Activated CD4-positive, alpha-beta T cell treated with anti-CD3 and anti-CD28 coated beads, Interleukin-2, amount 50 U/mL, for 16 hours (primary cell): ENCODE results near the gene CHST8.
"Not testable (repeated sequence)": the region's sequence is repeated elsewhere in the genome, so short reads cannot be mapped to it uniquely, and the experiment has no call there.

ENCODE experiments used
- DNase-seq: peaks from one replicate; pipeline ENCODE4 v3.0.0-alpha.2; 2020

Gene CHST8

DNA sequence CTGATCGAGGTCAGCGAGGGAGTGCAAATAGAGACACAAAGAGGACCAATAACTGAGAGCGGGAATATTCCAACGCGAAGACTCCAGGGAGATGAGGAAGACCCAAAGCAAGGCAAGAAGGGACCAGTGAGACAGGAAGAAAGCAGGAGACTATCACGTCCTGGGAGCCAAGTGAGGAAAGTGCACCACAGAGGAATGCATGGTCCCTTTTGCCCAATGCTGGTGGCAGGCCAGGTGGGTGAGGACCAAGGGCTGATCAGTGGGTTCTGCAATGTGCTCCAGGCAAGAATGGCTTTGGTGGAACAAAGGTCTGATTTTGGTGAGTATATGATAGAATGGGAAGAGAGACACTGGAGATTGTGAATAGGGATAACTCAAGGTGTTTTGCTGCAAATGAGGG is 25.4 kb downstream of the CHST8 start:
- no peak for DNase-seq

DNA sequence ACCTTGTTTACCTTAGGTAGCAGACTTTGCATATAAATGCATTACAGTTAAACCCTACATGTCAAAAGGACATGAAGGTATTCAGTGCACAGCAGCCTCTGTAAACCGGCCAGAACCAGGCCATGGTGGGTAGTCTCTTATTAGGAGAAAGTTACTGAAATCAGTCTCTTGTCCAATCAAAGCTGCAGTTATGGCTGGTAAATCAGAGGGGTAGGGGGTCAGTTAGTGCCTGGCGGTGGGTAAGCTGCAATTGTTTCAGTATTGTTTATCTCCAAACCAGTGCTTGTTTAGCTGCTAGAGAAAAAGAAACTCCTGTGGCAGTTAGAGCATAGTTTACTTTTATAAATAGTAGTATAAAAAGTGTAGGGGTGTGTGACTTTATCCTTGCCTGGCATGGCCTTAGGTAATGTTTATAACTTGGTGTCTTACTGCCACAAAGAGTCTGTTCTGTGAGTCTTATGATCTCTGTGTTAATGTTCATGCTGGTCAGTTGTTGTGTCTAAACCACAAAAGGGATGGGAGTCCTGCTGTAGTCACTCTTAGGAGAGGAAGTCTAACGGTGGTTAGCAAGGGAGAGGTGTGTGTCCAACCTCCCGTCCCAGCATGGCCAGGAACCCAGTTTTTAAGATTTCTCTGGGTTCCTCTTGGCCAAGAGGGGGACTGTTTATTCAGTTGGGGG is 28.0 kb downstream of the CHST8 start:
- no peak for DNase-seq

DNA sequence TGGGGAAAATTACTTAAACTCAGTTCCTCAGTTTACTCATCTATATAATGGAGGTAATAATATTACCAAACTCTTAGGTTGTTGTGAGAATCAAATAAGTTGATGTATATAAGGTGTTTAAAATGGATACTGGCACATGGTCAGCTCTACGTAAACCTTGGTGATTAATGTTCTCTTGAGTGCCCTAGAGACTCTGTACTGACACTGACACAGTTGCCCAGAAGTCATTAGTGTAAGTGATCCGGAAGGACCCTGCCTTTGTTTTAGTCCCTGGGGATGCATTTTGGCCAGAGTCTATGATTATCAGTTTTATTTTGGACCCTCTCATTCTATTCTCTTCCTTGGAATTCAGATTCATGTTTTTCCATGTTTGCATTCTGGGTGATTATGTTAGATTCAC is 31.9 kb downstream of the CHST8 start:
- DNase-seq: no peak

DNA sequence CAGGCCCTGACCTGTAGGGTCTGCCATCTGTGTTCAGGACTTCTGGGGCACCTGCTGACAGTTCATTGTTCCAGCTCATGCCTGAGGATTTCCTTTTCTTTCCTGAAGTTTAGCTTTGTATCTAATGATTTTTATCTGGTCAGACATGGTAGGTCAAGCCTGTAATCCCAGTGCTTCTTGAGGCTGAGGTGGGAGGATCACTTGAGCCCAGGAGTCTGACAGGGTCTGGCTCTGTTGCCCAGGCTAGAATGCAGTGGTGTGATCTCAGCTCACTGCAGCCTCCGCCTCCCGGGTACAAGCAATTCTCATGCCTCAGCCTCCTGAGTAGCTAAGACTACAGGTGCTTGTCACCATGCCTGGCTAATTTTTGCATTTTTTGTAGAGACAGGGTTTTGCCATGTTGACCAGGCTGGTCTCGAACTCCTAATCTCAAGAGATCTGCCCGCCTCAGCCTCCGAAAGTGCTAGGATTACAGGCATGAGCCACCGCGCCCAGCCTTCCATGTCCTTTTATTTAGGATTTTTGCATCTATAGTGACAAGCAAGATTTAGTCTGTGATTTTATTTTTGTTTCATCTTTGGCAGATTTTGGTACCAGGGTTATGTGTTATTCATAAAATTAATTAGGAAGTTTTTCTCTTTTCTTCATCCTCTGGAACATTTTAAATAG is 33.2 kb downstream of the CHST8 start:
- no peak for DNase-seq

DNA sequence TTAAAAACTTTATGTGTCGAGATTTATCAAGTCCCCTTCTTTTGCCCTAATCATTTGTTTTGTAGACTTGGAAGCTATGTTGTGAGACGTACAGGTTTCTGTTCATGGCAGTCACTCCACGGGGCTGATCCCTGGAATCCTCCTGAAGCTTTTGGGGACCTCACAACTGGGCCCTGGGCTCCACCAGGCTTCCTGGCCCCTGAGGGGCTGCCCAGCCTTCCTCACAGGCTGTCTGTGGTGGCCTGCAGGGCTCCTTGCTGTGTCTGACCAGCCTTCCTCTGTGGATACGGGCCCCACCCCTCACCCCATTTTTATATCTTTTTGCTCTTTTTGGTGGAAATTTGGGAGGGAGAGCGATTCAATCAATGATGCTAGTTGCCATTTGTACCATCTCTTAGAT is 38.1 kb downstream of the CHST8 start:
- DNase-seq: no peak

DNA sequence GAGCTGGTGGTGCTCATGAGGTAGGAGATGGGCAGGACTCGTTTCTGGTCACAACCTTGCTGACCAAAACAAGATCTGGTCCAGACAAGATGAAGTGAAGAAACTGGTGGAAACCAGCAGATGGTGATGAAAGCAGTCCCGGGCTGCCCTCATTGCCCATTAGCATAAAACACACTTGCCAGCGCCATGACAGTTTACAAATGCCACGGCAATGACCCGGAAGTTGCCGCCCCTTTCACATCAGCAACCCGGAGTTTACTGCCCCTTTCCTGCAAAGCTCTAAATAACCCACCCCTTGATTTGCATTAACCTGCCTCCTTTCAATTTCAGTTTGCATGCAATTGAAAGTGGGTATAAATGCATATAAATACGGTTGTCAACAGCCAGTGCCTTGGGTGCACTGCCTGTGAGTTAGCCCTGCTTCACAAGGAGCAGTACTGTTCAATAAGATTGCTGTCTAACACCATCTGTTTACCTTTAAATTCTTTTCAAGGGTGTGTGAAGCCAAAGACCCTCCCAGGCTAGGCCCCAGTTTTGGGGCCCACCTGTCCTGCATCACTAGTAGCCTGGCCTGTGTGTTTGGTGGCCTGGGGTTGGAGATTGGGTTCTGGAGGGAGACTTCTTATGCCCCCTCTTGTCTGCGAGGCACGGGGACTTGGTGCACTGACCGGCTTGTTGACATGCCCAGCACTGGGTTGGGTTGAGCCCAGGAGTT is 38.8 kb downstream of the CHST8 start:
- no peak for DNase-seq

DNA sequence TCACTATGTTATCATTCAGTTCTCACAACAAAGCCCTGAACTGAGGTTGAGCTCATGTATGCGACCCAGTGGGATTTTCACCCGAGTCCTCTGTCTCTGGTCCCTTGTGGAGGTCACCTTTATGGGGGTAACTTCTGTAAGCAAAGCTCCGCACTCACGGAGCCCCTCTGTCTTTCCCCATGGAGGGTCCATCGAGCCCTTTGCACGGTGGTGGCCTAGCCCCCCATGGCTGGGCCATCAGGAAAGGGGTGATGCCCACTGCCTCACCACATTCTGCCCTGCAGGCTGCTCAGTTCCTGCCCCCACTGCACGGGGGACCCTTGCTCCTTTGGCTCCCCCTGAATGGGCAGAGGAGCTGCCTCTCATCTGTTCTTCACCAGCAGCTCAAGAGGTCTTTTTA is 39.6 kb downstream of the CHST8 start:
- DNase-seq: no peak

DNA sequence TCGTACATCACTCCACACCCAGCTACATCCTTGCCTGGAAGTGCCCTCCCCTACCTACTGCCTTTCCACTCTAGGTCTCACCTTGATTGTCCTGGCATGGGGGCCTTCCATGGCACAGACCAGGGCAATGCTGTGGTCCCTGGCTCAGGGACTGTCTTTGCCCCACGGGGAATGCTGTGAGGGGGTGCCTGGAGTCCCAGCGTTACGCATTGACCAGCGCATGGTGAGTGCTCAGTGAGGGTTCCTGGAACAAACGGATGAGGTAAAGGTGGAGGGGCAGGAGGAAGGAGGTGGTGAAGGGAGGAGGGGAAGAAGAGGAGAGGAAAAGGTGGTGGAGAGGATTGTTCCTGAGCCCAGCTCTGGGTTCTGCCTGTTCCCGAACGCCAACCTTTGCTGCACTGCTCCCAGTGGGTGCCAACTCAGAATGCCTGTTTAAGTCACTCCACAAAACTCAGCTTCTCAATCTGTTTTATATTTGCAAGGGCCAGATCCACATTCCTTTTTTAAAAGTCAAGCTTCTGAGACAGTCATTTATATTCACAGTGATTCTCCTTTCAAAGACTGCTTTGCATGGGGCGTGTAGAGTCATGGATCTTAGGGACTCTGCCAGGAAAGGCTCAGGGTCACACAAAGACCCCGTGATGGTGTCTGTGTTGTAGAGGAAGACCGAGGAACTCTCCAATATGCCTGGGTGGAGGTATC is 40.8 kb downstream of the CHST8 start:
- DNase-seq: no peak

DNA sequence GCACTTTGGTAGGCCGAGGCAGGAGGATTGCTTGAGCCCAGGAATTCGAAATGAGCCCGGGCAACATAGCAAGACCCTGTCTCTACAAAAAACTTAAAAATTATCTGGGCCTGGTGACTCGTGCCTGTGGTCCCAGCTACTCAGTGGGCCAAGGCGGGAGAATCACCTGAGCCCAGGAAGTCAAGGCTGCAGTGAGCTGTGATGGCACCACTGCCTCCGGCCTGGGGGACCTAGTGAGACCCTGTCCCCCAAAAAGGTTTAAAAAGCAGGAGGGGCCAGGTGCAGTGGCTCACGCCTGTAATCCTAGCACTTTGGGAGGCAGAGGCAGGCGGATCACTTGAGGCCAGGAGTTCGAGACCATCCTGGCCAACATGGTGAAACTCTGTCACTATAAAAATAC is 41.6 kb downstream of the CHST8 start:
- DNase-seq: not testable (repeated sequence)

DNA sequence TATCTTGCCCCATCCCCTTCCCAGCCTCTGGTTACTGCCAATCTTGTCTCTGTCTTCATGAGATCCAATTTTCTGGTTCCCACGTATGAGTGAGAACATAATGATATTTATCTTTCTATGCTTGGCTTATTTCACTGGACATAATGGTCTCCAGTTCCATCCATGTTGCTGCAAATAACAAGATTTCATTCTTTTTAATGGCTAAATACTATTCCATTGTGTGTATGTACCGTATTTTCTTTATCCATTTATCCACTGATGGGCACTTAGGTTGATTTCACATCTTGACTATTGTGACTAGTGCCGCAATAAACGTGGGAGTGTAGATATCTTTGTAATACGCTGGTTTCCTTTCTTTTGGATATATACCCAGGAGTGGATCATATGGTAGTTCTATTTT is 43.0 kb downstream of the CHST8 start:
- DNase-seq: no peak

DNA sequence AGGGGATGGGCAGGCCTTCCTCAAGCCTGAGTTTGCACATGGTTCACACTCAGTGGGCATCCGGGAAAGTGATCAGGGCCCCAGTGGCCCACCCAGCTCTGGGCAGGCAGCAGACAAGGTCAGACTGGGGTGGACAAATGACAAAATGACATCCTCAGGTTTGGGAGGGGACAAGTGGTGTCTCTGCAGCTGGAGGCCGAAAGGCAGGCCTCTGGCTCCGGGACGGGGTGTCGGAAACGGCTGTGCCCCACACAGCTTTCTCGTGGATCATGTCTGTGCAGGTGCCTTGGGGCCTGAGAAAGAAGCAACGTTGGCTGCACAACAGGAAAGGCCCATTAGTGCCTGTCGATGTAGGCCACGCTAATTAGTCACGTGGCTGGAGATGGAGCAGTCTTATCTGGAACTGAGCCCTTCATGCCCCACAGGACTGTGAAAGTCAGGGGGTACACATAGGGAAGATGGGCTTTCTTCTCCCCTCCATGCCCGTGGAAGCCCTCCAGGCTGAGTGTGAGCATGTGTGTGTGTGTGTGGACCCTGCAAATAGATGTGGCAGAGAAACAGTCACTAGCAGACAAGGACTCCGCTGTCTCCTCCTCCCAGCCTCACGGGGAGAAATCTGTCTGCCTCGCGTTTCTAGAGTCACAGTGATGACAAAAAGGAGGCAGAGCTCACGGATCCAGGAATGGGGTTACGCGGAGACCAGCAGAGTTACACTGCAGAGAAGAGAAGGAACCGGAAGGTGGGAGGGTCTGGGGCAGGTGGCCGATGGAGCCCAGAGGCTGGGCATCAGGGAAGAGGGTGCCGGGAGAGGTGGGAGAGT is 44.2 kb downstream of the CHST8 start:
- no peak for DNase-seq

DNA sequence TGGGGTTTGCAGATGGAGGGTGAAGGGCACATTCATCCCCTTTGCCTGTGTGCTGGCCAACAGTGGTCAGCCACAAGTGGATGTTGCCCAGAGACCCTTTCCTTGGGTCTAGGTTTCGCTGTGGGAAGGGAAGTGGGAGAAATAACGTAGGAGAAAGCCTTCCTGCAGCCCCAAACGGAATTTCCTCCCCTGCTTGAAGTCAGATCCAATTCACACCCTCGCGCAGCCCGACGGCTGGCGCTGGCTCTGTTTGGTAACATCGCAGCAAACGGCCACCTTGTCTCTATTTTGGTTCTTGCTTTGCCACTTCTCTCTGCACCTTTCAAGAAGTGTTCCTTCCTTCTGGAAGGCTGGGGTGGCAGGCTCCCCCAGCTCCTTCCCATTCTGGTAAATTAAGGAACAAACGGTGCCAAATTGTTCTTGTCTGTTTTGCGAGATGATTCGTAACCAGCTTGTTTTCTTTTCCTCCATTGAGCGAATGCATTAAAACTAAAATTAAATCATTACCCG is 45.4 kb downstream of the CHST8 start:
- DNase-seq: no peak

DNA sequence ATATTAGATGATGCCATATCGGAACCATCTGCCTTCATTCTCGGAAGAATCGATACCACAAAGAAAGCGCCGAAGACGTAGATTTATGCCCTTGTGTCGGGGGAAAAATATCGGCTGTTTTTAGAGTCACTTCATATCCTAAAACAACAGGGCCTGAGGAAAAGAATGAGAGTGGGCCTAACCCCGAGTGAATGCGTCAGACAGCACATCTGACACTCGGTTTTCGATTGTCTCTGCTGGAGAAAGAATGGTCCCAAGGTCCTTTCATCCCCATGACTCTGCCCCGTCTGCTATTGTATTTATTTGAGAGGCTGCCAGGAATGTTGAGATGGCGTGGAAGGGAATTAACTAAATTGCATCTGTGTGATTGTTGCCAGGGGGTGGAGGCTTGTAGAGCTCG is 46.1 kb downstream of the CHST8 start:
- no peak for DNase-seq

DNA sequence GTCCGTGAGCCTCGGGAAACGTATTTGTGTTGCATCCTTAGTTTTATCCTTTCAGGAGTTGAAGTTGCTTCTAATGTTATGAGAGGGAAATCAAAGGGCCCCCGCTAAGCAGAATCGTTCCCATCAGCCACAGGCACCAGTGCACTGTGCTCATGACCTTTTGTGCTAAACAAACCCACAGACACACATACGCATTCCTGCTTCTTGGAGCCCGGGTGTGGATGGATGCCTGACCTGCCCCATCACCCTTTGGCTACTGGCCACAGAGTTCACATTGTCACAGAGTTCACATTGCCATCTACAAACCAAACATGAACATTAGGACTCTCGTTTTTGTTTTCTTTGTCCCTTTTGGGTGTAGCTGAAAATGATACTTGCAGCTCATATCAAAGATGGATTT is 47.2 kb downstream of the CHST8 start:
- no peak for DNase-seq

DNA sequence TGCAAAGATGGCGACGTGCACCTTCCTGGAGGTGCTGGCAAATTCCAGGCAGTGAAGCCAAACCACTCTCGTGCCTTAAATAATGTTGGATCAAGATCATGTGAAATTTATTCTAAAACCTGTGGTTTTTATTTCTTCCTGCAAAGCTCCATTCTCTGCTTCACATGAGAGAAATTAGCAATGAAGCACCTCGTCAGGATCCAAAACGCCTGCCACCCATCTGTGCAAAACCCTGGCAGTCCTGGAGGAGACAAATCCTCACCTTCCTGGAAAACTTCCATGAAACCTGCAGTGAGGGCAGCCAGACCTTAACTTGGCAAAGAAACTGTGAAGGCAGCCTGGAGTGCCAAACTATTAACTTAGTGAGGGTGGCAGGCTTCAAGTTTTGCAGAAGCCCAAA is 47.6 kb downstream of the CHST8 start:
- DNase-seq: no peak

DNA sequence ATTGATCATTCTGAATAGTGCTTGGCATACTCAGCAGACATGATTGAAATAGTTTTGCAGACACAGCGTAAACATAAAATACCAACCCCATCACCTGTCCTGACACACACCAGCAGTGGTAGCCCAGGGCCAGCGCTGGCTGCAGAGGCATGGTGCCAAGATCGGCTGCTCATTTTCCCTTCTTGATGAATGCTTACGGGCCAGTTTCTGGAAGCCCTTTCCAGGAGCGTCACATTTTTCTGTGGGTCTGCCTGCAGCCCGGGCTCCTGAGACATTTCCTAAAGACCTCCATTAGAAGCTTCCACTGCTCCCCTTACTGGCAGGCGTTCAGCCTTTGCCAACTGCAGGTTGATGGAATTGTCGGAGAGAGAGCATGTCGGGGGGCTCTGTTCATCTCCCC is 48.6 kb downstream of the CHST8 start:
- DNase-seq: no peak

DNA sequence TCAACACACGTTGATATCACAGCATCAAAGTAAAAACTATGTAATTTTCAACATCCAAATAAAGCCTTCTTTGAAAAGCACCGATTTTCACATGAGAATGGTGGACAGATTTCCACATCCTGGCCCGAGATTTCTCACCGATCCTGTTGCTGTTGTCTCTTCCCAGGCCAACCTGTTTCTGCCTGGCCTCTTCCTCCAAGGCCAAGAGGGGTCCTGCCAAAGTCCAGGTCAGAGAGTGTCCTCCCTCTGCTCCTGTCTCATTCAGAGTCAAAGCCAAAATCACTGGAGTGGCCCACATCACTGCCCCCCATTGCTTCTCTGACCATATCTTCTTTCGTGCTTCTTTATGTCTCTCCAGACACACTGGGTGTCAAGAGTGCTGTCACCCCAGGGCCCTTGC is 49.5 kb downstream of the CHST8 start:
- DNase-seq: no peak

DNA sequence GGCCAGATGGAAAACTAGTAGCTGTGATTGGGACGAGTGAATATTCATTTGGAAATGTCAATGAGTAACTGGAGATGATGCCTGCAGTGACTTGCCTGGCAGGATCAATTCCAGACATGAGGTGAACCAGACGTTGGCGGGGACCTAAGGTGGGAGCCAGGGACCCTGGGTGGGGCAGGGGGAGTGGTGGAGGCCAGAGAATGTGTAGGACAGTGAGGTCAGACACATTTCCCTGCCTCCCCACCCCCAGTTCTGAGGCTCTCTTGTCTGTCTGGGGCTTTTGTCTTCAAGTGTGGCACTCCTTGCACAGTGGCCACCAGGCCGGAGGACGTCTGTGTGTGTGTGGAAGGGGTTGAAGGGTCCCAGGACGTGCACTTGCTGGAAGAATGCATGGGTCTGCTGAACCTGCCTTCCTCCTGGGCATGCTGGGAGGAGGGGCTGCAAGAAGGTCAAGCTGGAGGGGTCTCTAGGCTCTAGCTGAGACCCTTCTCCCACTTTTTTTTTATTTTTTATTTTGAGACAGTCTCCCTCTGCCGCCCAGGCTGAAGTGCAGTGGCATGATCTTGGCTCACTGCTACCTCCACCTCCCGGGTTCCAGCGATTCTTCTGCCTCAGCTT is 51.6 kb downstream of the CHST8 start:
- no peak for DNase-seq

DNA sequence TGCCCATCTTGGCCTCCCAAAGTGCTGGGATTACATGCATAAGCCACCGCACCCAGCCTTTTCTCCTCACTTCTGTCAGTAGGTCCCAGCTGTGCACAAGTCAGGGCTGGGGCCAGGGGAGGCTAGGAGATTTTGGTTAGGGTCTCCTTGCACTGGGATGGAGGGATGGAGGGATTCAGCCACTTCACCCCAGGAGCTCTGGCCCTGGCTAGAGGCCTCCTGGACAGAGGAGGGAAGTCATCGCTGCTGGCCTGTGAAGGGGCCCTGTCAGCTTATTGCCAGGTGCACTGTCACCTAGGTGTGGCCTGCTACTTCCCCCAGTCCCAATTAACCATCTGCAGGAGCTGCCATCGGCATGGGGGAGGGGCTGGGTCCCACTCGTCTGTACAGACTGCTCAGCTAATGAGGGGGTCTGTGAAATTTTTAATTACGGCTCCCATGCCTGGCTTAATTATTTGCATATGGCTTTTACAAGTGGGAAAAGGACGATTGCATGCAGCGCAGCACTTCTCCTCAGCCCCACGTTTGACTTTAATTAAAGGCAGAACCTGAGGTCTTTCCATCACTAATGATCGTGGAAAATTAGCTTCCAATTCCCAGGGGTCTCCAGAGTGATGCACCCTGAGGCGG is 52.4 kb downstream of the CHST8 start:
- DNase-seq: no peak

DNA sequence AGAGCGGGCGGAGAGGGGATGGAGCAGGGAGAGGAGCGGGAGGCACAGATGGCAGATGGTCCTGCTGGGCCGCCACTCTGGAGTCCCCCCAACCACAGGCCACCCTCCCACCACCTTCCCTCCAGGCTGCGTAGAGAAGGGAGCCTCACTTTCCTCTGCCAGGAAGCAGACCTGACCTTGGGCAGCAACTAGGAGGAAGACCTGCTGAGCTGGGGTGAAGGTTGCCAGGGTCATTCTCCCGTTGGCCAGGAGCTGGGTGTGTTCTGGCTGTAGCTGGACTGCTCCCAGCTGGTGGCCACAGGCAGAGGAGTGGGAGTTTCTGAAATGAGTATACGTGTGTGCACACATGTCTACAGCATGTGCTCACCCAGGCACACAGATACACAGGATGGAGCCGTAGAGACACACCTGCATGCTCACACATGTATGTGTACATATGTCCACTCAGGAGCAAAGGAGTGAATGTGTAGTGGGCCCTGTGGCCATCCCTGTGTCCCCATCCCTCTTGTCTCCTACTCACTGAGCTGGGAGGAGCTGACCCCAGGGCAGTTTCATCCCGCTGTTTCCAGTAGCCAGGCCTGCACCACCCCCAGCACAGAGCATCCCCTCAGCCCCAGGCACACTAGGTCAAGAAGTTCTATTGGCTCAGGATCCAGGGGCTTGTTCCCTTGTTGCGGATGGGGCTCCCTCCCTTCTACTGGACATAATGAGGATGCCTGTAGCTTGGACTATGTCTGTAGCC is 53.0 kb downstream of the CHST8 start:
- no peak for DNase-seq
